GM12878 (cell line): Measurements from ENCODE around the gene ADGRV1. TPM values are rescaled to one million over a fixed set of nuclear protein-coding genes. Genes with fewer than 3 reads are reported as not detected.

ENCODE experiments used
- ATAC-seq: fragments of 200-7000 bp; cut with Tn5 transposase; 3 replicates; pipeline ENCODE4 v1.9.1; 2020; ENCODE audit warnings: mild to moderate bottlenecking, moderate library complexity
- BruUV-seq: library from RNA; stranded (reverse); fragments of 400-500 nt; replicated peaks from 2 replicates; lab custom pipeline; 2021; lab: Mats Ljungman, UMichigan
- CTCF ChIA-PET: fragments of 300-600 bp; sonication (Branson Sonifier 250); formaldehyde crosslinking; extraction: SDS; loops from one replicate; lab custom pipeline; 2021; ENCODE audit warnings: inconsistent platforms; lab: Yijun Ruan, JAX
- POLR2A ChIA-PET: fragments of 350-600 bp; formaldehyde crosslinking; extraction: SDS; loops from one replicate; lab custom pipeline; 2021; ENCODE audit warnings: inconsistent platforms; lab: Charles Lee
- RAD21 ChIA-PET: fragments of 300-600 bp; sonication (Branson Sonifier 250); formaldehyde crosslinking; loops from one replicate; lab custom pipeline; 2023; ENCODE audit warnings: antibody characterized with exemption; ENCODE audit not compliant: unreplicated experiment; lab: Charles Lee
- SMC1A ChIA-PET: fragments of 300-600 bp; sonication (Branson Sonifier 250); formaldehyde crosslinking; loops from one replicate; lab custom pipeline; 2023; ENCODE audit not compliant: unreplicated experiment, uncharacterized antibody; lab: Charles Lee
- DNase-seq: peaks from one replicate; pipeline ENCODE4 v3.0.0-alpha.2; 2011; ENCODE audit warnings: low read depth, low spot score
- FAIRE-seq: peaks from 3 replicates; lab custom pipeline; 2011; peaks lifted over from hg19 to GRCh38; lab: Jason Lieb, UNC
- H2AFZ ChIP-seq: 2 replicates; pipeline ENCODE4 v1.6.0; 2011; ENCODE audit warnings: low read depth, low read length, control low read depth; ENCODE audit not compliant: control insufficient read depth
- H3K27ac ChIP-seq: 2 replicates; pipeline ENCODE4 v1.5.1; 2011; ENCODE audit warnings: control low read depth; ENCODE audit not compliant: control insufficient read depth, insufficient read depth
- H3K27me3 ChIP-seq, 2 experiments: replicated peaks in 1 of 2; 2 replicates each; pipeline versions ENCODE4 v1.6.0 to v1.6.1; 2011; ENCODE audit warnings: low read length in 1 of 2; ENCODE audit not compliant: control insufficient read depth in 2 of 2, insufficient read depth in 2 of 2
- H3K36me3 ChIP-seq, 2 experiments: 2 replicates each; pipeline ENCODE4 v1.5.1; 2011; ENCODE audit warnings: low read length in 1 of 2; ENCODE audit not compliant: control insufficient read depth in 2 of 2, insufficient read depth in 2 of 2
- H3K4me1 ChIP-seq: 2 replicates; pipeline ENCODE4 v1.6.1; 2011; ENCODE audit warnings: mild to moderate bottlenecking, low read length, moderate library complexity, mixed read lengths; ENCODE audit not compliant: control insufficient read depth, insufficient read depth
- H3K4me2 ChIP-seq: 2 replicates; pipeline ENCODE4 v1.6.0; 2011; ENCODE audit warnings: control low read depth; ENCODE audit not compliant: control insufficient read depth, insufficient read depth
- H3K4me3 ChIP-seq: fragments of 200-600 bp; sonication (generic); 2 replicates; pipeline ENCODE4 v1.5.1; 2016
- H3K79me2 ChIP-seq: 2 replicates; pipeline ENCODE4 v1.6.0; 2011; ENCODE audit warnings: low read length; ENCODE audit not compliant: control insufficient read depth, insufficient read depth
- H3K9ac ChIP-seq: 2 replicates; pipeline ENCODE4 v1.8.0; 2011; ENCODE audit warnings: low read length, control low read depth, mixed read lengths; ENCODE audit not compliant: control insufficient read depth, insufficient read depth
- H3K9me3 ChIP-seq: replicated peaks from 3 replicates; pipeline ENCODE4 v1.5.1; 2011; ENCODE audit warnings: mild to moderate bottlenecking, low read length; ENCODE audit not compliant: control insufficient read depth, insufficient read depth
- H4K20me1 ChIP-seq: 2 replicates; pipeline ENCODE4 v1.6.0; 2011; ENCODE audit not compliant: control insufficient read depth, insufficient read depth
- ATF7 ChIP-seq: fragments of 450-650 bp; IDR thresholded peaks from 2 replicates; pipeline ENCODE4 v1.6.1; 2016; ENCODE audit warnings: low read depth, mild to moderate bottlenecking
- CREM ChIP-seq: IDR thresholded peaks from 2 replicates; pipeline ENCODE4 v1.6.1; 2014; ENCODE audit warnings: antibody characterized with exemption, low read depth
- HDAC2 ChIP-seq: fragments of 200-600 bp; sonication (generic); IDR thresholded peaks from 2 replicates; pipeline ENCODE4 v1.6.1; 2017
- JUND ChIP-seq: IDR thresholded peaks from 2 replicates; pipeline ENCODE4 v1.6.1; 2012; ENCODE audit warnings: low read depth, mild to moderate bottlenecking, low read length, improper control_type of control experiment, moderate library complexity
- MXI1 ChIP-seq: fragments of 150-350 bp; IDR thresholded peaks from 2 replicates; pipeline ENCODE4 v1.6.1; 2011; ENCODE audit warnings: low read depth, mild to moderate bottlenecking, inconsistent platforms, low read length, improper control_type of control experiment
- NFYA ChIP-seq: IDR thresholded peaks from 2 replicates; pipeline ENCODE4 v1.6.1; 2011; ENCODE audit warnings: low read depth, mild to moderate bottlenecking, low read length, improper control_type of control experiment, borderline replicate concordance
- PAX8 ChIP-seq: fragments of 450-650 bp; IDR thresholded peaks from 2 replicates; pipeline ENCODE4 v1.6.1; 2017; ENCODE audit warnings: mild to moderate bottlenecking, moderate library complexity
- PBX3 ChIP-seq: IDR thresholded peaks from 2 replicates; pipeline ENCODE4 v1.6.1; 2011; ENCODE audit warnings: mild to moderate bottlenecking, low read depth, low read length, moderate library complexity; ENCODE audit not compliant: insufficient replicate concordance
- PML ChIP-seq: IDR thresholded peaks from 2 replicates; pipeline ENCODE4 v1.6.1; 2012; ENCODE audit warnings: low read length, inconsistent platforms
- POLR2AphosphoS5 ChIP-seq: IDR thresholded peaks from 2 replicates; pipeline ENCODE4 v1.6.1; 2011; ENCODE audit warnings: mild to moderate bottlenecking, low read length, inconsistent platforms
- RFX5 ChIP-seq: IDR thresholded peaks from 2 replicates; pipeline ENCODE4 v1.6.1; 2011; ENCODE audit warnings: low read depth, low read length, improper control_type of control experiment
- SMARCA5 ChIP-seq: fragments of 450-650 bp; IDR thresholded peaks from 2 replicates; pipeline ENCODE4 v1.6.1; 2017; ENCODE audit warnings: mild to moderate bottlenecking
- SREBF1 ChIP-seq: IDR thresholded peaks from 2 replicates; pipeline ENCODE4 v1.6.1; 2012; ENCODE audit warnings: mild to moderate bottlenecking, low read length
- SREBF2 ChIP-seq: IDR thresholded peaks from 2 replicates; pipeline ENCODE4 v1.6.1; 2012; ENCODE audit warnings: mild to moderate bottlenecking, low read length
- TCF3 ChIP-seq: IDR thresholded peaks from 2 replicates; pipeline ENCODE4 v1.6.1; 2012; ENCODE audit warnings: low read depth, mild to moderate bottlenecking, low read length, borderline replicate concordance; ENCODE audit not compliant: insufficient read depth
- ZBTB4 ChIP-seq: fragments of 450-650 bp; formaldehyde crosslinking; IDR thresholded peaks from 2 replicates; pipeline ENCODE4 v1.4.0; 2022; ENCODE audit warnings: mild to moderate bottlenecking, moderate library complexity
- WGBS: methylation state at CpG from one replicate; pipeline ENCODE4 v1.1.6; 2016; ENCODE audit warnings: low lambda C conversion rate; ENCODE audit not compliant: insufficient replicate concordance, insufficient coverage; ENCODE audit errors: missing lambda C conversion rate; 5-methylcytosine and 5-hydroxymethylcytosine counted together
- in situ Hi-C: fragments of 300-500 bp; cut with MboI; formaldehyde crosslinking; loops from 9 replicates; pipeline ENCODE4 v1.14.3; 2018; ENCODE audit warnings: mixed read lengths
- intact Hi-C: fragments of 100-400 bp; cut with micrococcal nuclease; formaldehyde crosslinking; loops from one replicate; pipeline ENCODE4 v1.14.2; 2022; ENCODE audit not compliant: unreplicated experiment
- polyA plus RNA-seq, 11 experiments: library from polyadenylated mRNA; depleted of rRNA in 4 of 11; unstranded in 6 of 11; stranded (reverse) in 5 of 11; fragments of >200 nt; fragmentation: Nextera tagmentation in 4 of 11; fragmentation: Illumina TruSeq in 1 of 11; extraction: Ambion mirVana in 4 of 11; extraction: Trizol in 1 of 11; gene quantifications; 1 replicate in 1 of 11; 2 replicates in 10 of 11; pipeline versions ENCODE4 v1.2.1 to v1.2.3, GENCODE V29; 2011 to 2016; ENCODE audit warnings: inconsistent platforms in 2 of 11, missing spikeins in 2 of 11, low read depth in 1 of 11
- total RNA-seq, 4 experiments: library from RNA; depleted of rRNA in 3 of 4; stranded (reverse); fragments of >200 nt in 3 of 4; fragmentation: Illumina TruSeq in 1 of 4; extraction: Trizol in 1 of 4; gene quantifications; 2 replicates each; pipeline versions ENCODE4 v1.2.1 to v1.2.3, GENCODE V29; 2013 to 2021

The ADGRV1 gene
- total and polyA plus RNA-seq, 10 of the 15 experiments (the other 5 are each of a cell fraction or from before 2014, with no cell fraction given) = 0.04 to 8.1 (median 0.16) TPM; not detected in 1

- H3K27ac ChIP-seq = no peak overlapping the region
- in situ Hi-C loops (no loop called here), intact Hi-C loops (no loop called here)
- H3K79me2 ChIP-seq = no peaks in the 10 kb centered on the region
- no peak overlapping the region for H3K4me2 ChIP-seq
- no peaks in the 10 kb centered on the region for H3K27me3 ChIP-seq
- no peak for DNase-seq
- H4K20me1 ChIP-seq = no peaks in the 10 kb centered on the region
- no peak for ATAC-seq
- no peak overlapping the region for H3K4me3 ChIP-seq
- H3K9ac ChIP-seq = no peak overlapping the region
- WGBS = 0% methylated on average over 1 of the region's 1 CpG
- FAIRE-seq = no peak
- SMC1A ChIA-PET = interaction anchor here (0.6 to 1.0 kb wide), 2 partner anchors 134 to 374 kb away, joined by 3 read pairs; no protein-coding TSS in a partner anchor
- TF ChIP-seq PAX8 (no peak), PBX3 (no peak), ZBTB4 (CRISPR knock-in tag) (no peak), SREBF1 (no peak), MXI1 (no peak), POLR2AphosphoS5 (no peak), RFX5 (no peak), HDAC2 (no peak), PML (no peak), ATF7 (no peak), NFYA (no peak), JUND (no peak), TCF3 (no peak), SMARCA5 (no peak), CREM (no peak), SREBF2 (no peak)
- TF ChIP-seq, all 136 proteins: peak for 0
- ChIA-PET POLR2A (interaction anchor here (1.6 kb wide), 1 partner anchor 323 kb away, joined by 6 read pairs; no protein-coding TSS in a partner anchor), RAD21 (interaction anchor here (1.6 kb wide), 1 partner anchor 323 kb away, joined by 4 read pairs; no protein-coding TSS in a partner anchor), CTCF (interaction anchor here (0.7 kb wide), 2 partner anchors 28 to 126 kb away, joined by 3 to 4 read pairs; no protein-coding TSS in a partner anchor)
- Histone ChIP-seq H3K4me1 (peaks cover 15% of the 10 kb centered on the region), H3K36me3 (no peaks in the 10 kb centered on the region), H3K9me3 (peaks cover 2% of the 10 kb centered on the region; the same call in 1 of the 3 replicates), H2AFZ (no peak overlapping the region)
- no TSS peak for BruUV-seq
Observed at GRCh38 chr5:91058155-91058554, 499.6 kb downstream of the ADGRV1 start.
